Calu3 (cell line): ENCODE data around the gene RNF157. TPM values are rescaled to one million over a fixed set of nuclear protein-coding genes. Genes with fewer than 3 reads are reported as not detected.

Experiments
- BruUV-seq: library from RNA; stranded (reverse); fragments of 400-500 nt; replicated peaks from 2 replicates; lab custom pipeline; 2021; lab: Mats Ljungman, UMichigan
- CTCF ChIA-PET: fragments of 300-600 bp; sonication (Branson Sonifier 250); formaldehyde crosslinking; loops from one replicate; lab custom pipeline; 2022; ENCODE audit warnings: antibody characterized with exemption; lab: Charles Lee
- DNase-seq: peaks from one replicate; pipeline ENCODE4 v3.0.0; 2022
- H3K27ac Mint-ChIP-seq: one replicate; pipeline ENCODE4 v1.8.0; 2022; ENCODE audit warnings: mixed read lengths; ENCODE audit not compliant: unreplicated experiment
- H3K27me3 Mint-ChIP-seq: one replicate; pipeline ENCODE4 v1.8.0; 2022; ENCODE audit warnings: mixed read lengths; ENCODE audit not compliant: unreplicated experiment
- H3K36me3 Mint-ChIP-seq: one replicate; pipeline ENCODE4 v1.8.0; 2022; ENCODE audit warnings: mild to moderate bottlenecking, moderate library complexity, mixed read lengths; ENCODE audit not compliant: insufficient read depth, unreplicated experiment
- H3K4me1 Mint-ChIP-seq: one replicate; pipeline ENCODE4 v1.8.0; 2022; ENCODE audit warnings: mild to moderate bottlenecking, low read depth, mixed read lengths; ENCODE audit not compliant: unreplicated experiment
- H3K4me3 Mint-ChIP-seq: one replicate; pipeline ENCODE4 v1.8.0; 2022; ENCODE audit warnings: mild to moderate bottlenecking, low read depth, moderate library complexity, mixed read lengths; ENCODE audit not compliant: unreplicated experiment
- H3K9me3 Mint-ChIP-seq: one replicate; pipeline ENCODE4 v1.8.0; 2022; ENCODE audit warnings: low read depth, mixed read lengths; ENCODE audit not compliant: unreplicated experiment
- intact Hi-C: fragments of 100-400 bp; cut with micrococcal nuclease; formaldehyde crosslinking; loops from one replicate; pipeline ENCODE4 v1.10.0; 2022; ENCODE audit not compliant: unreplicated experiment
- total RNA-seq: library from RNA; stranded (reverse); gene quantifications from 2 replicates; pipeline ENCODE4 v1.2.3, GENCODE V29; 2022
- TF ChIP-seq, protein P1 (sequence below): fragments of 200-600 bp; IDR thresholded peaks from one replicate; pipeline ENCODE4 v1.8.0; 2022; ENCODE audit warnings: antibody characterized with exemption; ENCODE audit not compliant: unreplicated experiment

RNF157 gene
- total RNA-seq, 1 experiment from 2014 or later, result 17.6 TPM

DNA sequence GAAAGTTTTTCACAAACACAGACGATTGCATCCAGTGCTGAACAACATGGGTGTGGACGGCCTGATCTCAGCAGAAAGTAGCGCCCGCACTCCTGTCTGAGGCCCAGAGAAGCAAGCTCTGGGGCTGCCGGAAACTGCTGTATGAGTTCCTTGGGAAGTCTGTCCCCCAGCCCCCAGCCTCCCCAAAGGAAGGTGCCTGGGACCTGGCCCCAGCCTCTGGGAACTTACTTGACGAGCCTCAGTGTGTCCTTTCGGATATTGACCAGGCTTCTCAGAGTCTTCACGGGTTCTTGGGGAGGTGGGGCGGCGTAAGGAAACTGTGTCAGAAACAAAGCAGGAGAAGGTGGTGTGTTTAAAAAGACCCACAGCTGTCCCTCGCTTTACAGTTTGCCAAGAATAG, 66.8 kb downstream of the RNF157 start:
- no TSS peak for BruUV-seq
- no peak for DNase-seq
- CTCF ChIA-PET, result no interaction called here
- no peaks in the 10 kb centered on the region for H3K4me1 Mint-ChIP-seq
- no peaks in the 10 kb centered on the region for H3K9me3 Mint-ChIP-seq
- no peak overlapping the region for H3K4me3 Mint-ChIP-seq
- H3K36me3 Mint-ChIP-seq, result no peaks in the 10 kb centered on the region
- H3K27me3 Mint-ChIP-seq, result no peaks in the 10 kb centered on the region
- TF ChIP-seq, protein P1, sequence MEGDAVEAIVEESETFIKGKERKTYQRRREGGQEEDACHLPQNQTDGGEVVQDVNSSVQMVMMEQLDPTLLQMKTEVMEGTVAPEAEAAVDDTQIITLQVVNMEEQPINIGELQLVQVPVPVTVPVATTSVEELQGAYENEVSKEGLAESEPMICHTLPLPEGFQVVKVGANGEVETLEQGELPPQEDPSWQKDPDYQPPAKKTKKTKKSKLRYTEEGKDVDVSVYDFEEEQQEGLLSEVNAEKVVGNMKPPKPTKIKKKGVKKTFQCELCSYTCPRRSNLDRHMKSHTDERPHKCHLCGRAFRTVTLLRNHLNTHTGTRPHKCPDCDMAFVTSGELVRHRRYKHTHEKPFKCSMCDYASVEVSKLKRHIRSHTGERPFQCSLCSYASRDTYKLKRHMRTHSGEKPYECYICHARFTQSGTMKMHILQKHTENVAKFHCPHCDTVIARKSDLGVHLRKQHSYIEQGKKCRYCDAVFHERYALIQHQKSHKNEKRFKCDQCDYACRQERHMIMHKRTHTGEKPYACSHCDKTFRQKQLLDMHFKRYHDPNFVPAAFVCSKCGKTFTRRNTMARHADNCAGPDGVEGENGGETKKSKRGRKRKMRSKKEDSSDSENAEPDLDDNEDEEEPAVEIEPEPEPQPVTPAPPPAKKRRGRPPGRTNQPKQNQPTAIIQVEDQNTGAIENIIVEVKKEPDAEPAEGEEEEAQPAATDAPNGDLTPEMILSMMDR, result no peak
- intact Hi-C loops, result no loop called here
- H3K27ac Mint-ChIP-seq, result no peak overlapping the region

DNA sequence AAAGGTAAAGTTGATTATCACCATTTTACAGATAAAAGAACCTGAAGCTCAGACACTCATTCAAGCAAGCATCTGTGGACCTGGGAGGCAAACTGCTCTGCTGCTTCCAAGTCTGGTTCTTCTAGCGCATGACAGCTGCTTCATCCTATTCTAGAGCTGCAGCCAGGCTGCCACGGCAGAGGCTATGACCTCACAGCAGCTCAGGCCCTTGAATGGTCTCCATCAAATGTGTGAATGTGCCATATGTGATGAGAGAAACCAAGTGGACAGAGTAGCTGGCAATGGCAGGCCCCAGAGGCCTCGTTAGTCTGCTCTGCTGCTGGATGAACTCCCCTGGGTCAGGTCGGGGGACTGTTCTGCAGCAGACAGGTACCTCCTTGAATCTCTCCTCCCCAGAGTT, 68.6 kb downstream of the RNF157 start:
- TF ChIP-seq, protein P1, result no peak
- no TSS peak for BruUV-seq
- CTCF ChIA-PET, result interaction anchor here (0.7 kb wide), 1 partner anchor 49 kb away, joined by 3 read pairs; no protein-coding TSS in a partner anchor

DNA sequence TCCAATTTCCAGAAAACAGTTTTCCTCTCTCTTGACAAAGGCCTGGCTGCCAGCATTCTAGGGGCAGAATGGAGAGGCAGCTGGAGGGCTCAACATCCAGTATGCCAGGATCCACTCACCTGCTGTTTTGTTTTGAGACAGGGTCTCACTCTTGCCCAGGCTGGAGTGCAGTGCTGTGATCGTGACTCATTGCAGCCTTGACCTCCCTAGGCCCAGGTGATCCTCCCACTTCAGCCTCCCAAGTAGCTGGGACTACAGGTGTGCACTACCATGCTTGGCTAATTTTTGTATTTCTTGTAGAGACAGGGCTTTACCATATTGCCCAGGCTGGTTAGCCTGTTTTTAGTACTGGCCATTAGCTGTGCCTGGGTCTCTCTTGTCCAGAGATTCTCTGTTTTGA, 70.2 kb downstream of the RNF157 start:
- Mint-ChIP-seq H3K9me3 (no peaks in the 10 kb centered on the region), H3K4me1 (no peaks in the 10 kb centered on the region), H3K27ac (no peak overlapping the region), H3K27me3 (no peaks in the 10 kb centered on the region), H3K4me3 (no peak overlapping the region), H3K36me3 (no peaks in the 10 kb centered on the region)
- intact Hi-C loops, result no loop called here
- no TSS peak for BruUV-seq
- no peak for DNase-seq
- CTCF ChIA-PET, result no interaction called here
- TF ChIP-seq, protein P1, result no peak

More for the DNA sequence above, 68.6 kb downstream of the RNF157 start:
- Mint-ChIP-seq H3K27ac (no peak overlapping the region), H3K9me3 (no peaks in the 10 kb centered on the region), H3K36me3 (no peaks in the 10 kb centered on the region), H3K27me3 (no peaks in the 10 kb centered on the region), H3K4me3 (no peak overlapping the region), H3K4me1 (no peaks in the 10 kb centered on the region)
- DNase-seq, result no peak
- intact Hi-C loops, result no loop called here

DNA sequence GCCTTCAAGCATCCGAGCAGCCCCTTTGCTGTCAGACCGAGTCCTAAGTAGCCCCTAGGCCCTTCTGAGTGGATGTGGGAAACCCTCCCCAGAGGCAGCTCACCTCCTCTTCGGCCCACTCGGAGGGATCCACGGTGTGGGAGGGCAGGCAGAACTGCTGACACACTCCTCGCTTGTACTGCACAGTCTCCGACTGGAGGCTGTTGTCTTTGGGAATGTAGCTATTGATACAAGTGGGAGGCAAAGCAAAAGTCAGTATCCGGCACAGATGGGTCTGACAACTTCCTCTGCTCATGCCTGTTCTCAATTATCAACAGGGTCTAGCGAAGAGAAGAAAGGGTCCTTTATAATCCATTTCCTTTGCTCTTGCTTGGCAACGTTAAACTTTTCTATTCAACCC, 73.4 kb downstream of the RNF157 start:
- Mint-ChIP-seq H3K9me3 (no peaks in the 10 kb centered on the region), H3K36me3 (no peaks in the 10 kb centered on the region), H3K27me3 (no peaks in the 10 kb centered on the region), H3K4me1 (no peaks in the 10 kb centered on the region), H3K4me3 (no peak overlapping the region), H3K27ac (no peak overlapping the region)
- BruUV-seq, result no TSS peak
- intact Hi-C loops, result no loop called here
- DNase-seq, result no peak
- TF ChIP-seq, protein P1, result no peak
- CTCF ChIA-PET, result interaction anchor here (0.6 kb wide), 1 partner anchor 280 kb away, joined by 5 read pairs; no protein-coding TSS in a partner anchor
